SIG-M5 (cell line): ENCODE measurements around the gene ENPP7.

Source experiments
- DNase-seq: peaks from one replicate; lab custom pipeline; 2025; lab: John Stamatoyannopoulos, UW

ENPP7 gene

GRCh38 chr17:79702550-79703236, 28.1 kb upstream of the ENPP7 start:
- no peak for DNase-seq

GRCh38 chr17:79704691-79705090, 26.1 kb upstream of the ENPP7 start:
- DNase-seq: no peak

- DNase-seq: no peak
Observed at GRCh38 chr17:79705674-79706073, 25.1 kb upstream of the ENPP7 start.

GRCh38 chr17:79706931-79707850, 23.6 kb upstream of the ENPP7 start:
- DNase-seq: no peak

- no peak for DNase-seq
Observed at GRCh38 chr17:79707931-79708891, 22.5 kb upstream of the ENPP7 start.

GRCh38 chr17:79711715-79712305, 18.9 kb upstream of the ENPP7 start:
- no peak for DNase-seq

- no peak for DNase-seq
Observed at GRCh38 chr17:79713391-79713790, 17.4 kb upstream of the ENPP7 start.

GRCh38 chr17:79714176-79715097, 16.3 kb upstream of the ENPP7 start:
- DNase-seq: no peak

- no peak for DNase-seq
Observed at GRCh38 chr17:79715098-79715942, 15.4 kb upstream of the ENPP7 start.

GRCh38 chr17:79715943-79716797, 14.6 kb upstream of the ENPP7 start:
- DNase-seq: no peak

- no peak for DNase-seq
Observed at GRCh38 chr17:79720705-79721292, 9.9 kb upstream of the ENPP7 start.

GRCh38 chr17:79721993-79722671, 8.6 kb upstream of the ENPP7 start:
- no peak for DNase-seq

- no peak for DNase-seq
Observed at GRCh38 chr17:79722787-79723186, 8.0 kb upstream of the ENPP7 start.

GRCh38 chr17:79728169-79728907, 2.4 kb upstream of the ENPP7 start:
- no peak for DNase-seq

GRCh38 chr17:79728908-79729471, 1.8 kb upstream of the ENPP7 start:
- DNase-seq: no peak

GRCh38 chr17:79729761-79730160, 982 bp upstream of the ENPP7 start:
- no peak for DNase-seq

- DNase-seq: no peak
Observed at GRCh38 chr17:79730437-79730768, 340 bp upstream of the ENPP7 start.
